Suppressor macrophage treated with lipopolysaccharide for 4 hours (primary cell): ENCODE measurements around the gene NUP205.

Source experiments
- DNase-seq: peaks from one replicate; pipeline ENCODE4 v3.0.0-alpha.2; 2020

The NUP205 gene

GRCh38 chr7:135557455-135558336 is at the start of gene NUP205:
NUP205 (plus strand) TSS chr7:135557917; CDS start chr7:135557945, 28 bp downstream.
- peak; percentile 82 for DNase-seq

GRCh38 chr7:135508883-135509588 is 48.7 kb upstream of the NUP205 start:
- peak; percentile 51 for DNase-seq

- no peak for DNase-seq
These were observed 48.2 kb upstream of the NUP205 start for GRCh38 chr7:135509589-135509838.

GRCh38 chr7:135509839-135510591 is 47.7 kb upstream of the NUP205 start, which contains the start of gene CNOT4:
CNOT4 (minus strand) TSS chr7:135510102; CDS start chr7:135438331, 71,771 bp downstream.
- DNase-seq: peak; percentile 98

- DNase-seq: peak; percentile 19
These were observed 47.0 kb upstream of the NUP205 start for GRCh38 chr7:135510592-135511183.

GRCh38 chr7:135512135-135512887 is 45.4 kb upstream of the NUP205 start:
- DNase-seq: peak; percentile 88

- DNase-seq: no peak
These were observed 42.9 kb upstream of the NUP205 start for GRCh38 chr7:135514856-135515255.

- no peak for DNase-seq
These were observed 40.7 kb upstream of the NUP205 start for GRCh38 chr7:135517060-135517459.

- DNase-seq: no peak
These were observed 39.0 kb upstream of the NUP205 start for GRCh38 chr7:135518748-135519147.

- DNase-seq: no peak
These were observed 38.5 kb upstream of the NUP205 start for GRCh38 chr7:135519233-135519688.

GRCh38 chr7:135519871-135520270 is 37.8 kb upstream of the NUP205 start:
- no peak for DNase-seq

- no peak for DNase-seq
These were observed 35.2 kb upstream of the NUP205 start for GRCh38 chr7:135522509-135522908.

- DNase-seq: no peak
These were observed 34.6 kb upstream of the NUP205 start for GRCh38 chr7:135523146-135523545.

GRCh38 chr7:135525426-135525825 is 32.3 kb upstream of the NUP205 start:
- no peak for DNase-seq

GRCh38 chr7:135527025-135527424 is 30.7 kb upstream of the NUP205 start:
- no peak for DNase-seq

- peak; percentile 44 for DNase-seq
These were observed 21.6 kb upstream of the NUP205 start for GRCh38 chr7:135536150-135536549.

- DNase-seq: no peak
These were observed 20.3 kb upstream of the NUP205 start for GRCh38 chr7:135537453-135537852.

GRCh38 chr7:135537905-135538304 is 19.8 kb upstream of the NUP205 start:
- DNase-seq: peak; percentile 74

GRCh38 chr7:135538376-135538775 is 19.3 kb upstream of the NUP205 start:
- no peak for DNase-seq

GRCh38 chr7:135539629-135540028 is 18.1 kb upstream of the NUP205 start:
- DNase-seq: no peak

GRCh38 chr7:135541029-135541428 is 16.7 kb upstream of the NUP205 start:
- DNase-seq: no peak

- DNase-seq: no peak
These were observed 7.5 kb upstream of the NUP205 start for GRCh38 chr7:135550196-135550595.
